Midbrain (tissue), 1 donor: ENCODE measurements around the gene ABCC1.
"Not testable (repeated sequence)": the region's sequence is repeated elsewhere in the genome, so short reads cannot be mapped to it uniquely, and the experiment has no call there.

Experiments used
- DNase-seq: peaks from one replicate; lab custom pipeline; 2025; lab: John Stamatoyannopoulos, UW

The ABCC1 gene

DNA sequence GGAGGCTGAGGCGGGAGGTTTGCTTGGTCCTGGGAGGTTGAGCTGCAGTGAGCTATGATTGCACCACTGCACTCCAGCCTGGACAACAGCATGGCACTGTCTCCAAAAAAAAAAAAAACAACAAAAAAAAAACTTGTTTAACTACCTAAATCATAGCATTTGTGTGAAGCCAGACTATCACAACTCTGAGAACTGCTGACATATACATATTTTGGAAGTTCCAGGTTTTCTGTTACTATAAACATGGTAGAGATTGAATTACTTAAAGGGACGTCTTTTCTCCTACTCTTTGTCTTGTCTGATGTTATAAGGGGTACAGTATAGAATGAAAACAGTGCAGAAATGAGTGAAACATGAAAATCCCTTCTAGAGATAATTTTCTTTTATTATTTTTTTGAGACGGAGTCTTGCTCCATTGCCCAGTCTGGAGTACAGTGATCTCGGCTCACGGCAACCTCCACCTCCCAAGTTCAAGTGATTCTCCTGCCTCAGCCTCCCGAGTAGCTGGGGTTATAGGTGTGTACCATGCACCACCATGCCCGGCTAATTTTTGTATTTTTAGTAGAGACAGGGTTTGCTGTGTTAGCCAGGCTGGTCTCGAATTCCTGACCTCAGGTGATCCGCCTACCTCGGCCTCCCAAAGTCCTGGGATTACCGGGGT, 18.4 kb downstream of the ABCC1 start:
- DNase-seq = no peak

DNA sequence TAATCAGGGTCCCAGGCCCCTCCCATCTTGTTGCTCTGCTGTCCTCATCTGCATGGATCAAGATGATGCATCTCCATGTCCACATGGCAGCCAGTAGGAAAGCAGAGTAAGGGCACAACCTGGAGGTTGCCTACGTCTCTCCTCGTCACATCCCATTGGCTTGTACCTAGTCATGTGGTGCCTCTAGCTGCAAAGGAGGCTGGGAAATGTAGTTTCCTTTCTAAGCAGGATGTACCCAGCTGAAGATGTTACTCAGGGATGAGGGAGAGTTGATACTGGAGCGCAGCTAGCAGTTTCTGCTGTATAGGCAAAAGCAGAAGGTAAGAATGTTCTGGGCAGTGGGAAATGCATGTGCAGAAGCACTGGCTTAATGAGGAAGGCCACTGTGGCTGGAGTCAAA, 20.8 kb downstream of the ABCC1 start:
- no peak for DNase-seq

DNA sequence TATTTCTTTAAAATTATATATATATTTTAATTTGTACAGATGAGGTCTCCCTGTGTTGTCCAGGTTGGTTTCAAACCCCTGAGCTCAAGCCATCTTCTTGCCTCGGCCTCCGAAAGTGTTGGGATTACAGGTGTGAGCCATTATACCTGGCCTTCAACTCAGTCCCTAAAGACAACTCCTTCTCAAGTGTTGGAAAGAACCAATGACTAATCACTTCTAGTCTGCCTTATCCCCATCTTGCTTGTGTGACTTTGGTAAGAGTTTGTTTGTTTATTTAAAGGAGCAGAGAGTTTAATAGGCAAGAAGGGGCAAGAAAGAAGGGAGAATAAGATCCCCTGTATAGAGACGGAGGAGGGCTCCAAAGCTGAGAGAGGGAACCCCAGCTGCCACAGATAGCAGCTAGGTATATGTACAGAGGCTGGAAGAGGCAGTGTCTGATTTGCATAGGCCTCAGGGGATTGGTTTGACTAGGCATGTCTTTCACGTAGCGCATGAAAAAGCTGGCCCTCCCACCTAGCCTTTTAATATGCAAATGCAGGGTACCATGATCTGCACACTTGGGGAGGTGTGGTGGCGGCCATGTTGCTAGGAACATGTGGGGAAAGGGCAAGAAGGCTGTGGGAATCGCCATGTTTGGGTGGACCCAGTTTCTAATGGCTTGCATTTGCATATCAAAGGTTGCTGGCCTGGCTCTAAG, 21.5 kb downstream of the ABCC1 start:
- DNase-seq = no peak

DNA sequence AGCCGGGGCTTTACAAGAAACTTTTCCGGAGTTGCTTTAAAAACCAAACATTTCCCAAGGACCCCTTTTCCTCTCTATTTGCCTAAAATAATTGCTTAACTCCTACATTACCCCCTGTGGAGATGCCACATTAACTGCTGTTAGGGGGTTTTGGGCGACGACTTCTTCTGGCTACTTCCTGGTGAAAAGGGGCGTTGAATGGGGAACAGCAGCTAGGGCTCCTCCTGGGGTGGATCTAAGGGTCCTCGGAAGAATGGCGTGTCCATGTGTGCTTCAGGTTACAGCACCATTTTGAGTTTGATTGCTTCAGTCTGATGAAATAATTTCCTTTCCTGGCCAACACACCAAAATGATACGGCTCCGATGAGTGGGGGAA, 22.0 kb downstream of the ABCC1 start:
- no peak for DNase-seq

DNA sequence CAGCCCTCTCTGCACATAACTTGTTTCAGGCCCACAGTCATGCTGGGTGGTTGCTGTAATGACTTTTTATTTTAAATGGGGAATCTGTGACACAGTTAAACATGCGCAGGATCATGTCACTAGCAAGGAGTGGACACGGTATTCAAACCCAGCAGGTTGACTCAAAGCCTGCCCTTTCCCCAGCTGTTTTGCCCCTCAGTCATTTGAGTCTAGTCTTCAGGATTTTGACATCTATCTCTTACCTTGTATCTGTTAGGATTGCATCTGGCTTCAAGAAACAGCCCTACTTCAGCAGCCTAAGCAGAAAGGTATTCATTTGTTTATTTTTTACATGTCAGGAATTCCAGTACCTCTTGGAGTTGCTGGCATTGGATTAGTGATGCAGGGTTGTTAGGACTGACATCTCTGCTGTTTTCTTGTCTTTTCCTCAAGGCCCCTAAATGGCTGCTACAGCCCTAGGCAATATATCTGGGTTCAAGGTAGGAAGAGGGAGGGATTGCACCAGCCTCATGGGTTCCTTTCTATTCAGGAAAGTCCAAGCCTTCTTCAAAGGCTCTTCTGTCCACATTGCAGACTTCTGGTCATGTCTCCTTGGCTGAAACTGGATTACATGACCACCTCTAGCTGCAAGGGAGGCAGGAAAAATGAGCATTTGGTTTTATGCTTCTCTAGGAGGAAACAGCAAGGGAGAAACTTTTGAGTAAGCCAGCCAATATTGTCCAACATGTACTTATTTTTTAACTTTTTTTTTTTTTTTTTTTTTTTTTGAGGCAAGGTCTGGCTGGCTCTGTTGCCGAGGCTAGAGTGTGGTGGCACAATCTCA, 22.8 kb downstream of the ABCC1 start:
- DNase-seq = no peak

DNA sequence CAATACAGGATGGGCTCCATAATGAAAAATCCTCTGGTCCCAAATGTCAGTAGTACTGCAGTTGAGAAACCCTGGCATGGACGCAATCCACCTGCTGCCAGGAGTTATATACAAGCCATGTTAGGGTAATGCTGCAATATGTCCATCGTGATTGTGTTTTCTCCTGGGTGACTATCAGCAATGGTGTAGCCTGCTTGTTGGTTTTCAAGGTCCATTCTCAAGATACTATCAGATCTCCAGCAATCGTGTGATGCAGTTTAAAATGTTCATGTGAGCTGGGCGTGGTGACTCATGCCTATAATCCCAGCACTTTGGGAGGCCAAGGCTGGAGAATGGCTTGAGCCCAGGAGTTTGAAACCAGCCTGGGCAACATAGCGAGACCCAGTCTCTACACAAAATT, 24.0 kb downstream of the ABCC1 start:
- DNase-seq = no peak

DNA sequence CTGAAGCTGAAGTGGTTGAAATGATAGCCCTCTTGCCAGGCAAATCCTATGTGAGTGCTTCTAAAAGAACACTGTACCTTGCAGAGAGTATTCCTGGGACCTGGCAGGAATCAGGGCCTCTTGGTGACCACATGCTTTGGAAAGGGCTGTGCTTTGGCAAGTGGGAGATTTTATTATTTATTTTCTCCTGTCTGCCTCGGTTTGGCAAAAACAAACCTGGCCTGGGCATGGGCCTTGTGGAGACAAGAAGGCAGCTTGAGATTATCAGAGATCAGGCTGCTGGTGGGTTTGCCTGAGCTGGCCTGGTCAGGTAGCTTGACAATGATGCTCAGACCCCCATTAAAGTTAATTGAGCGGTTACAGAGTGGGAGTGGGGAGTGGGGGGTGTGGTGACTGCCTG, 24.6 kb downstream of the ABCC1 start:
- no peak for DNase-seq

DNA sequence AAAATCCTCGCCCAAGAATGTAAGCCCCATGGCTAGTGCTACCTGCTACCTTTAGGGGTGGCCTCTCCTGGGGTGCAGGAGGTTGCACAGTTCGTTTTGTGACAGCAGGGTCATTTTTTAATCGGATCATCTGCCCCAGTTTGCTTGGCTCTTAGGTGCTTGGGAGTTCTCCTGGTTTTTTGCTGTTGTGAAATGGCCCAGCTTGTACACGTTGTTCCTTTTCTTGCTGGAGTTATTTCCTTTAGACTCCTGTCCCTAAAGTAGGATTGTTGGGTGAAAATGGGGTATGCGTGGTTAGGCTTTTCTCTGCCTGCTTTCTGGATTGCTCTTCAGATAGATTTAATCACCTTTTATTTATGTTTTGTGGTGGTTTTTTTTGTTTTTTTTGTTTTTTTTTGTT, 25.8 kb downstream of the ABCC1 start:
- no peak for DNase-seq

DNA sequence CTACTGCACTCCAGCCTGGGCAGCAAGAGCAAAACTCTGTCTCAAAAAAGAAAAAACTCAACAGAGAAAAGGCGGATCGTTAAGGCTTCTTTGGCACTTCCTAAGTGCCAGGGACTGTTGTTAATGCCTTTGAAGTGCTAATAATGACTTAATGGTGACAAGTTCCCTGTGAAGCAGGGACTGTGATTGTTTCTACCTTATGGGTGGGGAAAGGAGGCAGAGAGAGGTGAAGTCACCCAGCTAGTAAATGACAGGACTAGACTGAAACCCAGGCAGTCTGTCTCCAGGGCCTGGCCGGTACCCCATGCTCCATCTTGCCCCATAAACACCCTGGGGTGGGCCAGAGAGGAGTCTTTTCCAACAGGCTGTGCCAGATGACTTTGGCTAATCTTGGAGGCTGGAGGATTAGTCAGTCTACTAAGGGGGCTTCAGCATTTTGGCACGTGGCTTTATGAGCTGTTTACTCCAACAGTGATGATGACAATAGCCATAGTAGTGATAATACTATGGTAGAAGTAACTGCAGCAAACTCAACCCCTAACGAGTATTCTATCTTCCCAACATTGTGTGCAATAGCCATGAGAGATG, 26.9 kb downstream of the ABCC1 start:
- DNase-seq = no peak

DNA sequence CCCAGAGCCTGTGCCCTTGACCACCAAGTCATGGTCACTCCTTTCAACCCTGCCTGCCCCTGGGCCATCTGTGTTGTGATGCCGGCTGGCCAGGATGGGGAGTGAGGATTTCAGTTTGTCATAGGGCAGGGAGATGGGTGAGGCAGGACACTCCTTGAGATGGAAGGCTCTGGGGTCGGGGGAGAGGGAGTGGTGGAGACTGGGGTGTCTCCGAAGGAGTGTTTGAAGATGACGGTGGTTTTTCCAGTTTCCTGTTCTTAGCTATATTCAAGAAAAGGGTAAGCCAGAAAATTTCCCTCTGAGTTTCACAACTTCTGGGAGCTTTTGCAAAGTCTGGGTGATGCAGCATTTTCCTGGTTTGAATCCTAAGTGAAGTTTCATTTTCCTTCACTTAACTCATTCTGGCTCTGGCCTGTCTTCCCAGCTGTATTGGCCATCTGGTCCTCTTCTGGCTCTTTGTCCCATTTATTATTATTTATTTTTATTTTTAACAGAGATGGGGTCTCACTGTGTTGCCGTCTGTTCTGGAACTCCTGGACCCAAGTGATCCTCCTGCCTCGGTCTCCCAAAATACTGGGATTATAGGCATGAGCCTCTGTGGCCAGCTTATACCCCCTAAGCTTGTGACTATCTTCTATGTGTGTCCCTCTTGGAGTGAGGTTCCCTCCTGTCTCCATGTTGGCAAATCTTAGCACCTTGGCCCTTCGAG, 27.7 kb downstream of the ABCC1 start:
- no peak for DNase-seq

DNA sequence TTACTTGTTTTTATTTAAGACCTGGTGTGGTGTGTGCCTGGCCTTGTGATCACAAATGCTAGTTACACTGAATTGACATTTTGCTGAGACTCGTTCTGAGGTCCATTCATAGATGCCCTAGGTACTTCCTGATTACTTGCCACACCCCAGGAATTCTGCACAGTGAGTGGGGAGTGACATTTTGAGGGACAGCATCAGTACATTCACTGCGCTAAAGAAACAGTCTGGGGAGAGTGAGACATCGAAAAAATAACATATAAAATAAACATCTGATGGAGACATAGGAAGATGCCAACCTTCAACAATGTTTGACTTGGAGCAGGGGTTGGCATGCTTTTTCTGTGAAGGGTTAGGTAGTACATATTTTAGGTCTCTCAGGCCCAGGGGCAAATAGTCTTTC, 30.4 kb downstream of the ABCC1 start:
- no peak for DNase-seq

DNA sequence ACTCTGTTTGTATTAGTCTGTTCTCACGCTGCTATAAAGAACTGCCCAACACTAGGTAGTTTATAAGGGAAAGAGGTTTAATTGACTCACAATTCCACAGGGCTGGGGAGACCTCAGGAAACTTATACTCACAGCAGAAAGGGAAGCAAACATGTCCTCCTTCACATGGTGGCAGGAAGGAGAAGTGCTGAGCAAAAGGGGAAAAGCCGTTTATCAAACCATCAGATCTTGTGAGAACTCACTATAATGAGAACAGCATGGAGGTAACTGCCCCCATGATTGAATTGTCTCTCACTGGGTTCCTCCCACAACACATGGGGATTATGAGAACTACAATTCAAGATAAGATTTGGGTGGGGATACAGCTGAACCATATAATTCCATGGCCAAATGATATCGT, 30.9 kb downstream of the ABCC1 start:
- no peak for DNase-seq

DNA sequence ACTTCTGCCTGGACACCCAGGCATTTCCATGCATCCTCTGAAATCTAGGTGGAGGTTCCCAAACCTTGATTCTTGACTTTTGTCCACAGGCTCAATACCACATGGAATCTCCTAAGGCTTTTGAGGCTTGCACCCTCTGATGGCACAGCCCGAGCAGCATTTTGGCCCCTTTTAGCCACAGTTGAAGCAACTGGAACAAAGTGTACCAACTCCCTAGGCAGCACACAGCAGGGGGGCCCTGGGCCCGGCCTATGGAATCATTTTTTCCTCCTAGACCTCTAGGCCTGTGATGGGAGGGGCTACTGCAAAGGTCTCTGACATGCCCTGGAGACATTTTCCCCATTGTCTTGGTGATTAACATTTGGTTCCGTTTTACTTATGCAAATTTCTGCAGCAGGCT, 32.0 kb downstream of the ABCC1 start:
- no peak for DNase-seq

DNA sequence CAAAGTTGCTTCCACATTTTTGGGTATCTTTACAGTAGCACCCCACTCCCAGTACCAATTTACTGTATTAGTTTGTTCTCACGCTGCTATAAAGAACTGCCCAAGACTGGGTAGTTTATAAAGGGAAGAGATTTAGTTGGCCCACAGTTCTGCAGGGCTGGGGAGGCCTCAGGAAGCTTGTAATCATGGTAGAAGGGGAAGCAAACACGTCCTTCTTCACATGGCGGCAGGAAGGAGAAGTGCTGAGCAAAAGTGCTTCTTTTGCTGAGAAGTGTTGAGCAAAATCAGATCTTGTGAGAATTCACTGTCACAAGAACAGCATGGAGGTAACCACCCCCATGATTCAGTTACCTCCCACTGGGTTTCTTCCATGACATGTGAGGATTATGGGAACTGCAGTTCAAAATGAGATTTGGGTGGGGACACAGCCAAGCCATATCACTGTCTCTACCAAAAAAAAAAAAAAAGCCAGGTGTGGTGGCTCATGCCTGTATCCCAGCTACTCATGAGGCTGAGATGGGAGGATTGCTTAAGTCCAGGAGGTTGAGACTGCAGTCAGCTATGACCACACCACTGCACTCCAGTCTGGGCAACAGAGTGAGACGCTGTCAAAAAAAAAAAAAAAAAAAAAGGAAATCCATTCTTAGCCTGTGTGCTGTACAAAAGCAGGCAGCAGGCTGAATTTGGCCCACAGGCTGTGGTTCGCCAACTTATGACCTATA, 32.9 kb downstream of the ABCC1 start:
- DNase-seq = not testable (repeated sequence)

DNA sequence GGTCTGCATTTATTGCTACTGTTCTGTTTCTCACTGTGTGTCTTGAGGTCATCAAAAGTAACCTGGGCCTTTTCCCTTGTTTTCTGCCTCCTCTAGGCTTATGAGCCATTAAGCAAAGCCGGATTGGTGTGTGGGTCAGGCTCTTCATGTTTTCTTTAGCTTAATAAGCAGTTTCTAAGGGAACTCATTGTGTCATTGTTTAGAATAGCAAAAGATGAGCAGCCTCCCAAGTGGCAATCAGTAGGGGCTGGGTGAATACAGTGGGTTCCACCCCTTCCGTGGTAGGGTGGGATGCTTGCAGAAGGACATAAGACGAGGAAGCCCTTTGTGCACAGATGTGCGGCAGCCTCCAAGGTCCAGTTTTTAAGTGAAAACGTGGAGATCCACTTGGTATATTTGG, 34.5 kb downstream of the ABCC1 start:
- no peak for DNase-seq

DNA sequence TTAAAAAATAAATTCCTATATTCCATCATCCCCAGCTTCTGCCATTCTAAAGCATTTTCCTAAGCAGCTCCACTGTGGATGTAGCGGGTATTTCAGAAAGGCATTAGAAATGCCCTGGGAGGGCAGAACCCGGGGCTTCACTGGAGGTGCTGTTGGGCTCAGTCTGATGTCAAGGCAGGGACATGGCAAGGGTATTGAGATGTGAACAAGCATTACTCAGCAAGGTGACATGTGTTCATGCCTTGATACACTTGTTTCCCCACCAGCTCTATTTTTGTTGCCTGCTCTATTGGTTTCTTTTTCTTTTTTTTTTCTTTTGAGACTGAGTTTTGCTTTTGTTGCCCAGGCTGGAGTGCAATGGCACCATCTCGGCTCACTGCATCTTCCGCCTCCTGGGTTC, 35.7 kb downstream of the ABCC1 start:
- no peak for DNase-seq

DNA sequence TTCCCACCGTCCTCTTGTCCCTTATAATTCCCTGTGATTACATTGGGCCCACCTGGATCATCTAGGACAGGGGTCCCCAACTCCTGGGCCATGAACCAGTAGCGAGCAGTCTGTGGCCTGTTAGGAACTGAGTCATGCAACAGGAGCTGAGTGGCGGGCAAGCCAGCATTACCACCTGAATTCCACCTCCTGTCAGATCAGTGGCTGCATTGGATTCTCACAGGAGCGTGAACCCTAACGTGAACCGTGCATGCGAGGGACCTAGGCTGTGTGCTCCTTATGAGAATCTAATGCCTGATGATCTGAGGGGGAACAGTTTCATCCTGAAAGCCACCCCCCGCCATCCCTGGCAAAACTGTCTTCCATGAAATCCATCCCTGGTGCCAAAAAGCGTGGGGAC, 36.8 kb downstream of the ABCC1 start:
- no peak for DNase-seq

DNA sequence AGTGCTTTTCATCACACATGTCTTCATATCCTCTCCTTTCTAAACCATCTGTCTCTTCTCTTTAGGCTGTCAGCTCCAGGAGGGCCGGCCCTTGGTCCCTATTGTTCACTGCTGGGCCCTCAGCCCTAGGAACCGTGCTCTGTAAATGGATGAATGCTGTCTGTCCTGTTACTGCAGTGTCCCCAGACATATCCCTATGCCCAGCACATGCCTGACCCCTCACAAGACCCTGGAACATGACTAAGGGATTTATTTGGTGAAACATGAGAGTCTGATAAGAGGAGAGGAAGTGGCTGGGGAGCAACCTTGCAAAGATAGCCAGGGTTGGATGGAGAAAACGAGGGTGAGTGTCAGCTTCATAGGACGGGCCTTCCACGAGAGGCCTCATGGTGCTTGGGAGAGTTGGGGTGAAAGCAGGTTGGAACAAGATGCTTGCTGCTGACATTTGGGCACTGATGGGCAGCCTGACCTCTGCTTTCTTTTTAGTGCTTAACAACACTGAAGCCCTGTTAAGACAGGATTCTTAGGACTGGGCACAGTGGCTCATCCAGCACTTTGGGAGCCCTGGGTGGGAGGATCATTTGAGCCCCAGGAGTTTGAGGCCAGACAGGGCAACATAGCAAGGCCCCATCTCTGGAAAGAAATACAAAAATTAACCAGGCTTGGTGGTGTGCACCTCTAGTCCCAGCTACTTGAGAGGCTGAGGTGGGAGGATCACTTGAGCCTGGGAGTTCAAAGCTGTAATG, 39.0 kb downstream of the ABCC1 start:
- DNase-seq = no peak

DNA sequence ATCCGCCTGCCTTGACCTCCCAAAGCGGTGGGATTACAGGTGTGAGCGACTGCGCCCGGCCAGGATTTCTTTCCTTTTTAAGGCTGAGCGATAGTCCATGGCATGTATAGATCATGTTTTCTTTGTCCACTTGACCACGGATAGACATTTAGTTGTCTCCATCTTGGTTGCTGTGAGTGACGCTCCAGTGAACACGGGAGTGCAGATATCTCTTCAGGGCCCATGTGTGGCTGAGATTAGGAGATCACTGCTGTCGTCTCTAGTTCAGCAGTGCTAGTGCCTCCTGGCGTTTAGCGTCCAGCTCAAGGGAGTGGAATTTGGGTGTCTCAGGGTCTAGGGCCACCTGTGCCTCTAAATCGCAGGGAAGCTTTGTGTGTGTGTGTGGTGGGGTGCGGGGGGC, 41.5 kb downstream of the ABCC1 start:
- DNase-seq = no peak

DNA sequence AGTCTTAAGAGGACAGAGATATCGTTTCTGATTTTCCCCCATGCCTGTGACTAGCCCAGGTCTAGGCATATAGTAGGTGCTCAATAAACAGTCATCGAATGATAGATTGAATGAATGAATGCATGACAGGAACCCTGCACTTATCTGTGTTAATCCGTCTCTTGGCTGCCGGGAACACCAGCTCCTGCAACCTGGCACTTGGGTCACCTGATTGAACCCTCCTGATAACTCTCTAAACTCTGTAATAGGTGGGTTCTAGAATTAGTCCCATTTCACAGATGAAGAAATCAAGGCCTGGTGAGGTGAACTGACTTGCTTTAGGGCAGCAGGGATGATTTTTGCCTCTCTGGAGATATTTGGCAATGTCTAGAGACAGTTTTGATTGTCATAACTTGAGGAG, 43.7 kb downstream of the ABCC1 start:
- no peak for DNase-seq

DNA sequence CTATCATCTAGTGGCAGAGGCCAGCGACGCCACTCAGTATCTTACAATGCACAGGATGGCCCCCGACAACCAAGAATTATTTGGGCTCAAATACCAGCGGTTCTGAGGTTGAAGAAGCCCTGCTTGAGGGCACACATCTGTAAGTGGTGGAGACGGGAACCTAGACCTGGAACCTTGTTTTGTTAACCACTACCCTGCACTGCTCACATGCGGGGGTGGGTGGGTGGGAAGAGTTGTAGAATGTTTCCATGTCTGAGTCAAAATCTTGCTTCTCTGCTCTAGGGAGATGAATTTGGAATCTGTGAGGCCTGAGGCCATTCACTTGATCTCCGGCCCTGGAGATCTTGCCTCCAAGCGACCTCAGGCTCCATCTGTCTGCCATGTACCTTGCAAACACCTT, 44.1 kb downstream of the ABCC1 start:
- no peak for DNase-seq
